ENCODE data around the gene NRIP2.

NRIP2 gene

GRCh38 chr12:2844786-2845185 lies 10.0 kb upstream of the NRIP2 start:
- DNase-seq: no peak

DNA sequence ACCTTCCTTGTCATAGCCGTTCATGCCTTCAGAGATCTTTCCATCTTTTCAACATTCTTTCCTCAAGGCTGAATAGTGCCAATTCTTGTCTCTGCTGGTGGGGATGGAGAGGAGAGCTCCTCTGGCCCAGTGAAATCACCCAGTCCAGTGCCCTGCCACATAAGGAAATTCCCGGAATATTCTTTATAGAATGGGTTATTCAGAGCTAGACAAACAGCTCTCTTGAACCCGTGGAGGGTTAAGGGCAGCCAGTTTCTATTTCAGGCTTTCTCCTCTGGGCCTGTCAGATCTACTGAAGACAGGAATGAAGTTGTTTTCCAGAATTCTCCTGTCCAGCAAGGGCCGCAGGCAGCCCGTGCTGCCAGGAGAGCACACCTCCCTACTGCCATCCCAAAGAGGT lies 8.1 kb upstream of the NRIP2 start:
- DNase-seq: no peak

DNA sequence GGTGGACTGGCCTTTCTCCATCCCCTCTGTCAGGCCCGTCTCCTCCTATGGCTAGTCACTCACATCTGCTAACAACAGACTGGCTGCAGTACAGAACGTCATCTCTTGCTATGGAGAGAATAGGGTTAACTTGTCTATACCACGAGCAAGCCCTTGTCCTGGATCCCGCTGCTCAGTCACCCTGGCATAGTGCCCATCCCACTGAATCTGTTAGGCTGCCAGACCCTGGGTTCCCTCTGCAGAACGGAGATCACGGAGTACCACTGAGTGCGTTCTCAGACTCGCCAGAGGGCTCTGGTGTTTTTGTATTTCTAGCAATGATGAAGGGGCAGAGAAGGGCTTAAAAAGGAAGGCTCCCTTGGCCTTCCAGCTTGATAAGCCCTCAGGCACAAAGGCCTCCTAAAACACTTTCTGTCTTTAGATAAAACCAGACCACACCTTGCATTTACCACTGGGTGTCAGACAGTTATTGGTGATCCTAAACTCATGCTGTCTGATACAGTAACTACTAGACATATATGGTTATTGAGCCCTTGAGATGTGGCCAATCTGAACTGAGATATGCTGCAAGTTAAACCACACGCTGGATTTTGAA lies 6.3 kb upstream of the NRIP2 start:
- DNase-seq: no peak

DNA sequence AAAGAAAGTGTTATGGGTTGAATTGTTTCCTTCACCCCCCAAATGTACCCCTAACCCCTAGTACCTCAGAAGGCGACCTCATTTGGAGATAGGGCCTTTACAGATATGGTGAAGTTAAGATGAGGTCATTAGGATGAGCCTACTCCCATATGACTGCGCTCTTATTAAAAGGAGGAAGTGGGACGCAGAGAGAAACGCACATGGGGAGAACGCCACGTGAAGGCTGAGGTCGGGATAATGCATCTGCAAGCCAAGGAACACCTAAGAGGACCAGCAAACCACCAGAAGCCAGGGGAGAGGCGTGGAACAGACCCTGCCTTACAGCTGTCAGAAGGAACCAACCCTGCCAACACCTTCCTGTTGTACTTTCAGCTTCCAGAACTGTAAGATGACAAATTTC lies 1.7 kb upstream of the NRIP2 start:
- DNase-seq: no peak

DNA sequence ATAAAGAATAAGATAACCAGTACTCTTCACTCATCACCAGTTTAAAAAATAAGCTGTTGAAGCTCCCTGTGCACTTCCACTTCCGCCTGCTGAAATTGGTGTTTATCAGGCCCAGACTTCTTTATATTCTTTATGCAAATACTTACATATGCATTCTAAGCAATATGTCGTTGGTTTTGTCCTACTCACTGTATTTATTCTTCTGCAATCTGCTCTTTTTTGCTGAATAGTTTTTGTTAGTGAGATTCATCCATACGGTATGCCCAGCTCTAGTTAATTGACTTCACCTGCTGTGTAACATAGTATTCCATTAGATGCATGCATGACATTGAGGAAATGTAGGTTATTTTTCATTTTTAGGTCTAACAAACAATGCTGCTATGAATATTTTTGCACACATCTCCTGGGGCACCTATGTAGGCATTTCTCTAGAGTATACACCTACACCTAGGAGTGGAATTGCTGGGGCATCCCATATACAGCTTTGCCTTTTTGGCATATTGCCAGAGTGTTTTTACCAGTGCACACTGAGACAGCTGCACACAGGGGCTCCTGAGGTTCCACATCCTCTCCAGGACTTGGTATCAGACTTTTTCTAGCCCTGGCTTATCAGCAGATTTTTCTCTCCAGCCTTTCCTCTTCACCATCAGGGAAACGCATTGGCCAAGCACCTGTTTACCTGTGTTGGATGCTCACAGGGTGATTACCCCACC lies 1.0 kb upstream of the NRIP2 start:
- DNase-seq: no peak

- no peak for DNase-seq
Observed at GRCh38 chr12:2833810-2834209, 1.0 kb downstream of the NRIP2 start.

GRCh38 chr12:2833327-2833726 lies 1.5 kb downstream of the NRIP2 start:
- DNase-seq: no peak

- no peak for DNase-seq
Observed at GRCh38 chr12:2832550-2833127, 2.2 kb downstream of the NRIP2 start.

- no peak for DNase-seq
Observed at GRCh38 chr12:2829275-2829674, 5.6 kb downstream of the NRIP2 start.

- no peak for DNase-seq
Observed at GRCh38 chr12:2826721-2827515, 7.9 kb downstream of the NRIP2 start.

GRCh38 chr12:2826036-2826435 lies 8.8 kb downstream of the NRIP2 start:
- DNase-seq: no peak

- DNase-seq: no peak
Observed at GRCh38 chr12:2825132-2825531, 9.7 kb downstream of the NRIP2 start.

DNA sequence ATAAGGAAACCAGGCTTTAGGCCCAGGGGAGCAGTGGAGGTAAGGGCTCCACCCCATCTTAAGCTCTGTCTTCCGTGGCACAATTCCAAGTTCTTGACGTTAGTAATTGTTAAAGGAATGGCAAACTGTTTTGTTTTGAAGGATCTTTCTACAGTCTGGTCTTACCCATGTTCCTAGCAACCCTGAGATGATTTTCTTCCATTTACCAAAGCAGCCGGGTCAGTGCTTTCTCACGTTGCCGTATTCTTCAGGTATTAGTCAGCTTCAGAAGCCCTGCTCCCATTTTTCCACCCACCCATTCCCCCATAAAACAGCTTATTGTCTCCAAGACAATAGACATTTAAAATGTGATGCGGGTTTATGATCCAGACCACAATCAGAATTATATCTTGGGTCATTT lies 10.3 kb downstream of the NRIP2 start:
- no peak for DNase-seq

- DNase-seq: no peak
Observed at GRCh38 chr12:2823483-2823882, 11.4 kb downstream of the NRIP2 start.

- no peak for DNase-seq
Observed at GRCh38 chr12:2820432-2820831, 14.4 kb downstream of the NRIP2 start.

- no peak for DNase-seq
Observed at GRCh38 chr12:2819810-2820209, 15.0 kb downstream of the NRIP2 start.

GRCh38 chr12:2813214-2814185 lies 21.3 kb downstream of the NRIP2 start:
- DNase-seq: no peak

DNA sequence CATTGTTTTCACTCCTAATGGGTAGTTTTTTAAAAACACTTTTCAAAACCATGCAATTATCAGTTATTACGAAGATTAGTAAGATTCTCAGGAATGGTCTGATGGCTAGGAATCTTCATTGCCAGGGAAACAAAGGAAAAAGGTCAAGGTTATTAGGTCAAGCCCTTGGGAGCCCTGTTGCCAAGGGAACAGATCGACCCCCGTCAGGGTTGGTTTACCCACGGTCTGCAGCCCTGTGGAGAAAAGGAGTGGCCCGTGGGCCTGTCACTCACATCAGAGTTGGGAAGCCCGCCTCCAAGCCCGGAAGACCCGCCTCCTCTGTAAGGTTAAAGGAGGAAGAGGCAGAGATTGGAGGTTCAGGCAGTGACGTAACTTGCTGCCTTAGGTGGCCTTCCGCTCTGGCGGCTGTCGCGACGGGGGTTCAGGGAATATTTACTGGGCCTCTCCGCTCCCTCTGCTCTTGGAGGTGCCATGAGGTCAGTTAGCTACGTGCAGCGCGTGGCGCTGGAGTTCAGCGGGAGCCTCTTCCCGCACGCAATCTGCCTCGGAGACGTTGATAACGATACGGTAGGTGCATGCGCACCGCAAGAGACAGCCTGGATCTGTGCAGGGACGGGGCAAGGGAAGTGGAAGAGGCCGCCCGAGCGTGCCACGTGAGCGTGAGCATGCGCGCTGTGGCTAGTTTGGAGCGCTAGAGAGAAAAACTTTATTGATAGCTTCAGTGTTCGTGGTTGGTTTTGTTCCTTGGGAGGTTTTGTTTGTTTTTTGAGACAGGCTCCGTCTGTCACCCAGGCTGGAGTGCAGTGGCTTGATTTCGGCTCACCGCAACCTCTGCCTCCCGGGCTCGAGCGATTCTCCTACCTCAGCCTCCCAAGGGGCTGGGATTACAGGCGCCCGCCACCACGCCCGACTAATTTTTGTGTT lies 22.3 kb downstream of the NRIP2 start, which contains the start of gene ITFG2:
ITFG2 (plus strand) TSS at position 379 of the 924 bp plus-strand sequence; CDS start at position 472, 93 bp downstream.
- DNase-seq: peak; percentile 97

- no peak for DNase-seq
Observed at GRCh38 chr12:2811801-2812200, 23.0 kb downstream of the NRIP2 start.

GRCh38 chr12:2806700-2807099 lies 28.1 kb downstream of the NRIP2 start:
- DNase-seq: no peak

DNA sequence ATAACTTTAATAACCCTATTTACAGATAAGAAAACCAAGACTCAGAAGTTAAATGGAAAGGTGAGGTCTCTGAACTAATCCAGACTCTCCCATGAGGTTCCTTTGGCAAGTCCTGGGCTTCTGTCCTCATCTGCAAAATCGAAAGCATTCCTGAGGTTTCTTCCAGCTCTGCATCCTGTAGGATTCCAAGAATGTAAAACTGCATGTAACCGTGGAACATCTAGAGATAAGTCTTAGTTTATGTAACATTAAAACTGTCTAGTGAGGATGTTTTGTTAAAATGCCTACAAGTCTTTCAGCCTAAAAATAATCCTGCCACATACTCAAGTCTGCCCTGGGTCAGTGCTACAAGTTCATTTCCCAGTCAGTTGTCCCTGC lies 29.7 kb downstream of the NRIP2 start:
- no peak for DNase-seq
